UCSD-AML1 (cell line): ENCODE measurements around the gene LUC7L.
"Not testable (repeated sequence)": the region's sequence is repeated elsewhere in the genome, so short reads cannot be mapped to it uniquely, and the experiment has no call there.

Experiments
- DNase-seq: peaks from one replicate; lab custom pipeline; 2025; ENCODE audit not compliant: unreplicated experiment; lab: John Stamatoyannopoulos, UW

Gene LUC7L

GRCh38 chr16:228852-229730, at the start of gene LUC7L:
LUC7L (minus strand) TSS chr16:229449; CDS start chr16:229339, 110 bp downstream.
- DNase-seq, result peak; percentile 90

GRCh38 chr16:278863-279366, 49.7 kb upstream of the LUC7L start:
- peak; percentile 48 for DNase-seq

GRCh38 chr16:276426-277077, 47.3 kb upstream of the LUC7L start:
- no peak for DNase-seq

- no peak for DNase-seq
These were observed 46.6 kb upstream of the LUC7L start, which contains the start of gene RGS11 for GRCh38 chr16:275786-276232. RGS11 (minus strand) TSS chr16:275944; CDS start chr16:275911, 33 bp downstream.

- no peak for DNase-seq
These were observed 45.9 kb upstream of the LUC7L start for GRCh38 chr16:275041-275641.

GRCh38 chr16:273547-274421, 44.5 kb upstream of the LUC7L start:
- DNase-seq, result no peak

GRCh38 chr16:272633-273546, 43.6 kb upstream of the LUC7L start:
- no peak for DNase-seq

- DNase-seq, result no peak
These were observed 41.4 kb upstream of the LUC7L start for GRCh38 chr16:270381-271255.

- no peak for DNase-seq
These were observed 40.0 kb upstream of the LUC7L start for GRCh38 chr16:269061-269796.

GRCh38 chr16:268141-269053, 39.1 kb upstream of the LUC7L start:
- DNase-seq, result no peak

- DNase-seq, result not testable (repeated sequence)
These were observed 38.3 kb upstream of the LUC7L start for GRCh38 chr16:267562-267961.

GRCh38 chr16:266258-267164, 37.3 kb upstream of the LUC7L start:
- no peak for DNase-seq

GRCh38 chr16:265711-266110, 36.5 kb upstream of the LUC7L start:
- no peak for DNase-seq

- no peak for DNase-seq
These were observed 35.8 kb upstream of the LUC7L start for GRCh38 chr16:265002-265529.

- no peak for DNase-seq
These were observed 35.2 kb upstream of the LUC7L start for GRCh38 chr16:264440-264951.
